B cell (primary cell): ENCODE measurements around the gene ZBTB43.

Experiments used
- CTCF ChIP-seq: fragments of 200-600 bp; IDR thresholded peaks from one replicate; pipeline ENCODE4 v1.8.0; 2022; ENCODE audit warnings: antibody characterized with exemption, mild to moderate bottlenecking
- EZH2 ChIP-seq: IDR thresholded peaks from 2 replicates; pipeline ENCODE4 v1.6.1; 2012; ENCODE audit warnings: borderline replicate concordance, low read depth, mild to moderate bottlenecking, moderate library complexity, low read length; ENCODE audit not compliant: insufficient read depth, poor library complexity, severe bottlenecking

- TF ChIP-seq CTCF (no peak), EZH2 (no peak)
These were observed 26.7 kb upstream of the ZBTB43 start for GRCh38 chr9:126778141-126778540.
